ENCODE data around the gene SWI5.
"Not testable (repeated sequence)": the region's sequence is repeated elsewhere in the genome, so short reads cannot be mapped to it uniquely, and the experiment has no call there.

Gene SWI5

DNA sequence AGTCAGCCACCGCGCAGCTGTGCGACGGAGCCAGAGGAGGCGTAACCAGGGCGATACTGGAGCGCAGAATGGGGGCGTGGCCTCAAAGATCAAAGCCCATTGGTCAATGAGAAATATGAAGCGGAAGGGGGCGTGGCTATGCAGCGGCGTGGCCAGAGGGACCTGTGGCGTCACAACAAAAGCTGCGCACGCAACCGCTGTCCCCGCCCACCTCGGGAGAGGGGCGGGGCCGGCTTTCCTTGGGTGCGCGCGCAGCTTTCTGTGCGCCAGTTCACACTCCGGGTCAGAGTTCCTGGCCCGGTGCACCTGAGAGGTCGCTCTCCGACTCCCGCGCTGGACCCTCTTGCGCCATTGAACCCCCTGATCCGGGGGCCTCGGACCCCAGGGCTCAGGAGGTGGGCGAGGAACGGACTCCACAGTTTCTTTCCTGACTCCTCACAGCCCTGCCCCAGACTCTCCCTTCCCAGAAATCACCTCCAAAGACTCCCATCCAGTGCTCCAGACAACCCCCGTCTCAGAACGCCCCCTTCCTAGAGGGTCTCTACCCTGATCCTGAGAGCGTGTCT, at the start of gene SWI5:
SWI5 (plus strand) TSS at position 269 of the 566 bp plus-strand sequence.
- DNase-seq, result peak; percentile 100

DNA sequence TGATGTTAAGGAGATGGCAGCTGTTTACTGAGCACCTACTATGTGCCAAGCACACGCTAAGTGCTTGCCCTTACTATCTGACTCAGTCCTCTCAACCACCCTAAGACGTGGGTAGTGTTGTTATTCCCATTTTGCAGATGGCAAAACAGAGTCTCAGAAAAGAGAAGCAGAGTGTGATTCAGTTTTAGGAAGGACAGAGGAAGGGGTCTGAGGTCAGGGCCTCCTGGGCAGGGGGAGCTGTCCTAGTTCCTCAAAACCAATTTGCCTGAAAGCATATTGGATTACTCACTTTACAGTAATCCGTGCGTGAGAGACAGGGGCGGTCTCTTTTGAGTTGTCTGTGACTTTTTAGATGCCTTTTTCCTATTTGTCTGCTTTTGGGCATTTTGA, 49.7 kb upstream of the SWI5 start:
- no peak for DNase-seq

DNA sequence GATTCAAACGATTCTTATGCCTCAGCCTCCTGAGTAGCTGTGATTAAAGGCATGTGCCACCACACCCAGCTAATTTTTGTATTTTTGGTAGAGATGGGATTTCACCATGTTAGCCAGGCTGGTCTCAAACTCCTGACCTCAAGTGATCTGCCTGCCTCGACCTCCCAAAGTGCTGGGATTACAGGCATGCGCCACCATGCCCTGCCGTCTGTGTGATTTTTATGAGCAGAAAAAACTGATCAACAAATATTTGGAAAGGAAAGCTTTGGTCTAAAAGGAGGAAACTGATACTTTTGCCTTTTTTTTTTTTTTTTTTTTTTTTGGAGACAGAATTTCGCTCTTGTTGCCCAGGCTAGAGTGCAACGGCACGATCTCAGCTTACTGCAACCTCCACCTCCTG, 45.2 kb upstream of the SWI5 start:
- DNase-seq, result not testable (repeated sequence)

DNA sequence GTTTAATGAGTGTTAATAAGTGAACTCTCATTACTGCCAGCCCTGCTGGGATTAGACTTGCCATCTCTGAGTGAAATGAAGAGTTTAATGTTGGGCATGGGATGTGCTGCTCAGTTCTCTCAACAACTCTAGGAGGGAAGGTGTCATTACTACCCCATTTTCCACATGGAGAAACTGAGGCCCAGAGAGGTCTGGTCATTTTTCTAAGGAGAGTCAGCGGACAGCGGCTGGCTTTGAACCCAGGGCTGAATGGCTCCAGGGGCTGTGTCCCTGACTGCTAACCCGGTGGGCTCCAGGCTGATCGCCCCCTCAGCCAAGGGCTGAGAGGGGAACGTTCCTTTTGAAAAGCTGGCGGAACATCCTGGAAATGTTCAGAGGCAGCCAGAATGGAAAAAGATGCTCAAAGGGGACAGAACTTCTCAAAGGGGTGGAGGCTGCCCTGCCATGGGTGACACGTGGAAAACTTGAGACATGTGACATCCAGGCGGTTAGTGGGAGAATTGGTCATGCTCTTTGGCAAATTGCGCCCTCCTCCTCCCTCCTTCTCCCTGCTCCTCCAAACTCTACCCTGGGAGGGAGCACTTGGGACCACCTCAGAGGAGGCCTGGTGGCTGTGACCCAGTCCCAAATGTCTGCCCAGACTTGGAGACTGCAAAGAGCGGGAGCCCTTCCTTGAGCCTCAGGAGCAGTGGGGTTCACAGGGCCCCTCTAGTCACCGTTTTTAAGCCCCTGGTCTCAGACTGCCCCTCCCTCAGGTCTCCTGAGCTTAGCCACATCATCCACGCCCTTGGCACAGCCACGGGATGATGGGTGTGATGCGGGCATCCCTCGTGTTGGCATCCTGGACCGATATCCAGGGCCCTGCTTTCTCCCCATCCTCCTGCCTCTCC, 44.2 kb upstream of the SWI5 start:
- DNase-seq, result no peak

DNA sequence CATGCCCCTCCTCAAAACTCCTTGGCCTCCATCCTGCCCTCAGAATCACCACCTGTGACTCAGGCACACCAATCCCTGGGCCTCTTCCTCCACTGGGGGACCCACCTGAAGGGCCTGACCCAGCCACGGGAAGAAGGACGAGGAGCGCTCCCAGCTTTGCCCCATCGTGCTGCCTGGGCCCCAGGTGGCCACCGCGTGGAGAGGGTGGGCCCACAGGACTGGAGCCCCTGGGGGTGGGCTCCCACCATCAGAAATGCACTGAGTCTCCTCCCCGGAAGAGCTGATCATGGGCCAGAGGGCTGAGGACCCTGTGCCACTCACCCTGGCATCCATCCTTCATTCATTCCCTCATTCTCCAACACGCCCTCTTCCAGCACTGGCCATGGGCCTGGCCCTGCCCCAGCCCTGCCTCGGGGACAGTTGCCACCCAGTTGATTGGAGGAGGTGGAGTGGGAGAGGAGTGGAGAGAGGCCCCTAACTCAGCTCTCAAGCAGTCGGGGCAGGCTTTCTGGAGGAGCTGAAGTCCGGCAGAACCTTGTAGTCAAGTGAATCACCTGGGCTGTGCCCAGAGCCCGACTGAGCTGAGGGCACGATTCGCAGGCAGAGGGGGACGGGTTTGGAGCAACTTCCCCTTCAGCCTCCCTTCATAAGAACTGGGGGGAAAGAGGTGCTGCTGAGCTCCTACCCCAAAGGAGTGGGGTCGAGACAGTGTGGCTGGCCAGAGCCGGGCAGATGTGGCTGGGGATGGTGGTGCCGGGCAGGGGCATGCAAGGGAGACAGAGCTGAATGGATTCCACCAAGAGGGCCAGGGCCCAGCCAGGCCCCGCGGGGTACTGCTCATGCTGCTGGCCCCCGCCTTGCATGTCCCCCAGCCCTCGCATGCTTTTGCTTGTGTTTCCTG, 43.3 kb upstream of the SWI5 start:
- DNase-seq, result no peak

DNA sequence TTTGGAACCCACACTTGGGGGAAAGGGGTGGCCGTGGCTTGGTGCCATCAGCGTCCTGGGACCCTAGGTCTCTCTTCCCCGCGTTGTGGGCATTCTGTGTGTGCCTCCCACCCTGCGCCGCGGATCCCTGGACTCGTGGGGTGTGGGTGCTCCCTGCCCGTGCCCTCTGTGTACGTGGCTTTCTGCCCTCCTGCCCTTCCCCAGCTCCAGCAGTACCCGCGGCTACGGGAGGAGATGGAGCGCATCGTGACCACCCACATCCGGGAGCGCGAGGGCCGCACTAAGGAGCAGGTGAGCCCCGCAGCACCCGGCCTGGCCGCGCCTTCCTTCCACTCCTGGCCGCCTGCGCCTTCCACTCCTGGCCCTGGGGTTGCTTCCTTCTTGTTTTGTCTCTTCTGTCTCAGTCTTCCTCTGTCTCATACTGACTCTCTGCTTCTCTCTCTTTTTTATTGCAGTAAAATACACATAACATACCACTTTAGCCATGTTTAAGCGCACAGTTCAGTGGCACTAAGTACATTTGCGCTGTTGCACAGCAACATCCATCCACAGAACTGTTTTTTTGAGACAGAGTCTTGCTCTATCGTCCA, 42.2 kb upstream of the SWI5 start:
- no peak for DNase-seq

DNA sequence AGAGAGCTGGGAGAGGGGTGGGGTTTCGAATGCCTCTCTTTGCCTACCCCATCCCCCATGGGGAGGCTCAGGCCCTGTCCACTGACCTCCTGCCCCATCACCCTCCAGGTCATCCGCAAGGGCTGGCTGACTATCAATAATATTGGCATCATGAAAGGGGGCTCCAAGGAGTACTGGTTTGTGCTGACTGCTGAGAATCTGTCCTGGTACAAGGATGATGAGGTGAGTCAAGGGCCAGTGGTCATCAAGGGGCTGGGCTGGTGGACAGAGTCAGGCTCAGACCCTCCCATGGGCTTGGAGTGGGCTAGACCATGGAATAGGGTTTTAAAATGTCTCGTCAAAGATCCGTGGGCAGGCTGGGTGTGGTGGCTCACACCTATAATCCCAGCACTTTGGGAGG, 34.0 kb upstream of the SWI5 start:
- DNase-seq, result no peak

DNA sequence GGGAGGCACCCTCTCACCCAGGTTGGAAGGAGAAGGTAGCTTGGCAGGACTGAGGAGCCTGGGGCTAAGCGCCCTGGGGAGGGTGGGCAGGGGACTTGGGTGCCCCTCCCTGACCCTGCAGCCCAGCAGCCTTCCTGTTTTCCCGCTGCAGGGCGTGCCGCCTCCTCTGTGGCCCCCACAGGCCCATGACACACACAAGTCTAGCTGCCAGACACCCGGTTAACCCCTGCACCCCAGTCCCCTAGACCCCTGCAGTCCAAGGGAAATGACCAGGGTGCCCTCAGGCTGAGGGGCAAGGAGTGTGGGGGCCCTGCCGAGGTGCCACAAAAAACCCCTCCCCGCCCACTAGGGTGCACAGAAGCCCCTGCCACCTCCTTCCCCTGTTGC, 33.3 kb upstream of the SWI5 start:
- no peak for DNase-seq

DNA sequence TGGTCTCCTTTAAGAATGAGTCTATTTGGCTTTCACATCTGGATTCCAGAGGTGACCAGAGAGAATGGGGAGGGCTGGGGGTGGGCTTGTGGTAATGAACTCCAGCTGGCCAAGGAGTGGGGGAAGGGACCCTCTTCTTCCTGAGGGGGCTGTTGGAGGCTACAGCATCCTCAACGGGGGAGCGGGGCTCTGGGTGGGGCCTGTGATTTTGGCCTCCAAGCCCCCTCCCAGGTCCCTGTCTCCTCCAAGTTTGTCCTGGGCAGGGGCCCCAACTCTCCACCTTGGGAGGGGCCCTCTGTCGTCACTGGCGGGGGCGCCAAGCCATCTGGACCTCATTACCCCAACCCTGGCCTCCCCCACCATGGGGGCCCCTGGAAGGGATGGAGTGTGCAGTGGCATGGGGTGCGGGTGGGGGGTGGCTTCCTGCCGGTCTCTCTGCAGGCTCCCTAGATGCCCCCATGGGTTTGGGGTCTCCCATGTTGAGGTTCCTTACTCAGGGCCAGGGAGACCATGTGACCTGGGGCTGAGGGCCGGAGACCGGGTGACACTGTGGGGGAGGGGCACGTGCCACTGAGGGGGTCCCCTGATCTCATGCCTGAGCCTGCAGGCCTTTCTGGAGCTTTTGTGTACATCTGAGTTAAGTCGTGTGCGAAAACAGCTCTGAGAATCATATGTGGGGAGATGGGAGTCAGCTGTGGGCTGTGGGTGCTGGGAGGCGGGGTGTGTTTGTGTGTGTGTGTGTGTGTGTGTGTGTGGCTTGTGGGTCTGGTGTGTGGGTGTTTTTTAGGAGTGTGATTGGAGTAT, 32.7 kb upstream of the SWI5 start:
- no peak for DNase-seq

DNA sequence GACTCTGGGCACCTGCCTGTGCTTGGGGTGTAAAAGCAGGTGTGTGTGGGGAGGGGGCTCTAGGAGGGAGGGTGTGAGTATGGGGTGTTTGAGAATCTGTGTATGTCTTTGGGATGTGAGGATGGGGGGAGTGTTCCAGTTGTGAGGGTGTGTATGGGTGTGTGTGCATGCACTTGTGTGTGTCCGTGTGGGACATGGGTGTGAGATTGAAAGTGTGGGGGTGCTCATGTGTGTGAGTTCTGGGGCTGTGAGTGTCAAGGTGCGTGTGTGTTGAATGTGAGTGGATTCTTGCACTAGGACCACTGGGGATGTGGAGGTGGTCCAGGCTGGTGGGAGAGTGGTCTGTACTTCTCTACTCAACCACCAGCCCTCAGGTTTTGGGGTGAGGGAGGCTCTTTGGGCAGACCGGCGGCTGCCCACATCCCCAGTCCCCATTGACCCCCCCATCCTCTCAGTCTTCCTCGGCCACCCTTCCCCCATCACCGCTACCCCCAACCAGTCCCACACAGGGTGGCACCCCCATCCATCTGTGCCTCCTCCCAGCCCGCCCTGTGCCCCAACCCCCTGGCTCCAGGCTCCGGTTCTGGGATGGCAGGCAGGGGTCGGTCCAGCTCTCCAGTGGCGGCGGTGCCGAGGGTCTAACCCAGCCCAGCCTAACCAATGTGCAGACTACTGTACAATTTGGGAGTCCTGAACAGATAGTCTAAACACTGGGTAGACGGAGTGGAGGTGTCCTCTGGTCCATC, 31.8 kb upstream of the SWI5 start:
- no peak for DNase-seq

DNA sequence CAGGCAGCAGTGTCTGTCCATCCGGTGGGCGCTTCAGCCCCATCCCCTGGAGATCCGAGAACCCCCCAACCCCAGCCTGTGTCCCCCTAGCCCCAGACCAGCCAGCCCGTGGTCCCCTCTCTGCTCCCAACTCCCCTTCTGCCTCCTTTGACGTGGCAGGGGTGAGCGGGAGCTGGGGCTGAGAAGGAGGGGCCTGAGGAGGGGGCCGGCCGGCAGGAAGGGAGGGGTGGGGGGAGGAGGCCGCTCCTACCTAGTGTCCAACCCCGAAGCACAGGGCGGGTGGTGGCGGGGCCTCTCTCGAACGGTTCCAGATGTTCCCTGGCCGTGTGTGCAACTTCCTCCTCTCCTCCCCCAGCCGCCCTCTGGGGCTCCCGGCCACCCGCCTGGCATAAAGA, 31.2 kb upstream of the SWI5 start:
- peak; percentile 85 for DNase-seq

DNA sequence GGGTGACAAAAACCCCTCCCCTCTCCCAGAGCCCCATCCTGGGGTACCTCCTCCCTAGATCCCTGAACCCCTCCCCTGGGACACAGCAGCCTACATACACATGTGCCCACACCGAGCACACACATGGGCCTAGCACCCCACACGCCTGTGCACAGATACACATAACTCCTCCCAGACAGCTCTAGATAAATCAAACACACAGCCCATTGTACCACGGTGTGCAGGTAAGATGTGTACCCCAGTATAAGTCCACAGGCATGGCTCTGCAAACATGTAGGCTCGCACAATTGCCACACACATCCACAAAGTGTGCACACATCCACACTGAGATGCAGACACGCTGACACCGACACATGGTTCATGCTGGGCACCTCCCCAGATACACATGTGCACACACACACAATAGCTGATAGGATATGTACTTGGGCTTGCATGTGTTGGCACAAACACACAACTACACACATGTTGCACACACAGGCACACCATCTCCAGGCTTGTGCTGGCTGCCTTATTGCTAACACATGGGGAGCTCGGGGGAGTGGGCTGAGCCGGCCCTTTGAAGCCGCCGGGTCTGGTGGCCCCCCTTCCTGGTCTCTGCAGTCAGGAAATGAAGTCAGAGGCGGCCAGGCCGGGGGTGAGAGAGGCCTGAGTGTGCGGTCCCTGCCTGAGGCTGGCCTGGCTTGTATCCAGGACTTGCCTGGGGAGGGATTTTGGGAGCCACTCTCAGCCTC, 30.5 kb upstream of the SWI5 start:
- DNase-seq, result peak; percentile 56

DNA sequence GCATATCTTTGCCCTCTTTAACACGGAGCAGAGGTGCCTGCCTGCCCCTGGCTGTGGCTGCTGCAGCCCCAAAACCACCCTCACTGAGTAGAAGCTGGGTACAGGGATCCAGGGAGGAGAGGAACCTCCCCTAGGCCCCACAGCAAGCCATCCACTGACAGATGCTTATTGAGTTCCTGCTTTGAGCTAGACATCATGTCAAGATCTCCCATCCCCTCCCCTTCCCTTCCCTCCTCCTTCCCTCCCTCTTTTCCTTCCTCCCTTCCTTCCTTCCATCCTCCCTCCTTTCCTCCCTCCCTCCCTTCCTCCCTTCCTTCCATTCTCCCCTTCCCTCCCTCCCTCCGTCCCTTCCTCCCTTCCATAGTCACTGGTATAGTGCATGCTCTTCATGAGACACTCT, 29.6 kb upstream of the SWI5 start:
- DNase-seq, result peak; percentile 33

DNA sequence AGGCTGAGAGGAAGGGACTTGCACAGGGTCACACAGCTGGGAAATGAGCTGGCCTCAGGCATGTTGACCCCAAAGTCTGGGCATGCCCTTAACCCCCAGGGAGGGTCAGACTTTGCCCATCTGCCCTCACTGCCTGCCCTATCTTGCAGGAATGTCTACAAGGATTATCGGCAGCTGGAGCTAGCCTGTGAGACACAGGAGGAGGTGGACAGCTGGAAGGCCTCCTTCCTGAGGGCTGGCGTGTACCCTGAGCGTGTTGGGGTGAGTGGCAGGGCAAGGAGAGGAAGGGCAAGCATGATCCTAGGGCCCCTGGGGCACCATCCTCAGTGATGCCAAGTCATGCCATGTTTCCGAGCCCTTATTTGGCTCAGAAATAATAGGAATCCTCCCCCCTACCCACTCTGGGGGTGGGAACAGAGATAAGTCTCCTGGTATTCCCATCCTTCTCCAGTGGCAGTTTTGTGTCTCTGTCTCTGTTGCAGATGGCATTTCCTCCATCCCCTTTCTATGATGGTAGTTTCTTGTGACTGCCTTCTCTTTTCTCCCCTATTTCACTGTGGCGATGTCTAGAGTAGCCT, 28.8 kb upstream of the SWI5 start:
- DNase-seq, result no peak

DNA sequence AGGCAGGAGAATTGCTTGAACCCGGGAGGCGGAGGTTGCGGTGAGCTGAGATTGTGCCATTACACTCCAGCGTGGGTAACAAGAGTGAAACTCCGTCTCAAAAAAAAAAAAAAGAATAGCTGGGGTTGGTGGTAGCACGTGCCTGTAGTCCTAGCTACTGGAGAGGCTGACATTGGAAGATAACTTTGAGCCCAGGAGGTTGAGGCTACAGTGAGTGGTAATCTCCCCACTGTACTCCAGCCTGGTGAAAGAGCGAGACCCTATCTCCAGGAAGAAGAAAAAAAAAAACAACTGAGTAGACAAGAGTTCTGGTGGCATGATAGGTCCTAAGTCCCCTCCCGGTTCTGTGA, 26.5 kb upstream of the SWI5 start:
- DNase-seq, result peak; percentile 86

DNA sequence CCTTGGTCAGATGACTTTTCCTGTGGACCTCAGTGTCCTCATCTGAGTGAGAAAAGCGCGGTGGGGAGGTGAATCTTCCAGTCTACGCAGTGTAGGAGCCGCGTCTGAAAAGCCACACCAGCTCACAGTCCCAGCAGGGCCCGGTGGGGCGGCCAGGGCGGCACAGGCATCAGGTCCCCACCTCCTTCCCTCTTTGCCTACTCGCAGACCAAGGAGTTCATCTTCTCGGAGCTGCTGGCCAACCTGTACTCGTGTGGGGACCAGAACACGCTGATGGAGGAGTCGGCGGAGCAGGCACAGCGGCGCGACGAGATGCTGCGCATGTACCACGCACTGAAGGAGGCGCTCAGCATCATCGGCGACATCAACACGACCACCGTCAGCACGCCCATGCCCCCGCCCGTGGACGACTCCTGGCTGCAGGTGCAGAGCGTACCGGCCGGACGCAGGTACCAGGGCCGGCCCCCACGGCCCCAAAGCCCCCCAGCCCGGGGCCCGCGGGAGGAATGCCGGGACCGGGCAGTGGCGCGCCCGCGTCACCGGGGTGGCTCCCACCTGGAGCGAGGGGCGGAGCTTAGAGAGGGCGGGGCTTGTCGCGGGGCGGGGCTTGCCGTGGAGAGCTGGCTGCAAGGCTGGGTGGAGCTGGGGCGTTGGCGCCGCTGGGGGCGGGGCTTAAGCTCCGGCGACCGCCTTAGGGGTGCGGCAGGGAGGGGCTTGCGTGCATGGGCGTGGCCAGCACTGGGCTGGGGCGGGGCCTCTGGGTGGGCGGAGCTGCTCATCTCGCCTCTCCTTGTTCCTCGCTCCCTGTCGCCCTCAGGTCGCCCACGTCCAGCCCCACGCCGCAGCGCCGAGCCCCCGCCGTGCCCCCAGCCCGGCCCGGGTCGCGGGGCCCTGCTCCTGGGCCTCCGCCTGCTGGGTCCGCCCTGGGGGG, 25.9 kb upstream of the SWI5 start:
- DNase-seq, result peak; percentile 93

DNA sequence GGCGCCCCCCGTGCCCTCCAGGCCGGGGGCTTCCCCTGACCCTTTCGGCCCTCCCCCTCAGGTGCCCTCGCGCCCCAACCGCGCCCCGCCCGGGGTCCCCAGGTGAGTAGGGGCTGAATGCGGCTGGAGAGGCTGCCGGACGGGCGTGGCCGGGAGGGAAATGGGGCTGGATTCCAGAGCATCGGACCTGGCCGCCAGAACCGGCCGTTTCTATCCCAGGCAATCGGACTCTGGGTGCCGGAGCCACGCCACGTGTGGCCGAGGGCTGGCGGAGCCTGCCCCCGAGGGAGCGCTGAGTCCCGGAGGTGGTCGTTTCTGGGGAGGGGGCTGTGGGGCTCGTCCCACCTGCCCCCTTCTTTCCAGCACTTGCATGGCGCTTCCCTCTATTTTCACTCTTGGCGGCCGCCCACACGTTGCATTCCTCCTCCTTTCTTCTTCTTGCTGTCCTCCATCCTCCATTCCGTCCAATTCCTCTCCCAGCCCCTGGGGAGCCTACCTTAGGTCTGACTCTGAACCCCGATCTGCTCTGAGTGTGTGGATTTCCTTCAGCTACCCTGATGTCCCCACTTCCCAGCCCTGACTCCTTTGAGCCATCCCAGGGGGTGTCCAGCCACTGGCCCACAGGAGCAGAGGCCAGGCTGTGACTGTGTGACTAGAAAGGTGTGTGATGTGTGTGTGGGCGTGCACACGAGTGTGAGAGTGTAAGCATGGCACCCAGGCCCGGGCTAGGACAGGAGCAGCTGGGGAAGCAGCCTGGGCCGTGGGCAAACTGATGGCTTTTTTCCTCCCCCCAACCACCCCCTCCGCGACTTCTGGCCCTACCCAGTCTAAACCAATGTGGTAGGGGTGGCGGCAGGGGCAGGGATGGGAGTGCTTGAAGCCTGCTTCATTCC, 25.0 kb upstream of the SWI5 start:
- no peak for DNase-seq

DNA sequence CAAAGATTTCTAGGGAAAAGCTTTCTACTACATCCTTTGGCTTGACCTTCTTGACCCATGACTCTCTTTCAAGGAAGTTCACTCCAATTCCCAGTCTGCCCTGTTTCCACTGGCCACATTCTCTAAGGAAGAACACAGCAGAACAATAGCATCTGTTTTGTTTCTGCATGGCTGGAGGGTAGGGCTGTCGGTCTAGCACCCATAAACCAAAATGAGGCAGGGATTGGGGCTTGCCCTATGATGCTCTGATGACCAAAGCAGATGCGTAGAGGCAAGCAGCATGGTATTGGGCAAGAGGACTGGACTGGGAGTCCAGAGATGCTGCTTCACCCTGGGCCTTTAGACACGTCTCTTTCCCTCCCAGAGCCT, 24.4 kb upstream of the SWI5 start:
- DNase-seq, result no peak
